Fibroblast of gingiva (primary cell): ENCODE data around the gene TGM3.
"Not testable (repeated sequence)": the region's sequence is repeated elsewhere in the genome, so short reads cannot be mapped to it uniquely, and the experiment has no call there.

Experiments
- DNase-seq: peaks from one replicate; pipeline ENCODE4 v3.0.0-alpha.2; 2011; ENCODE audit warnings: low read depth

TGM3 gene, protein sequence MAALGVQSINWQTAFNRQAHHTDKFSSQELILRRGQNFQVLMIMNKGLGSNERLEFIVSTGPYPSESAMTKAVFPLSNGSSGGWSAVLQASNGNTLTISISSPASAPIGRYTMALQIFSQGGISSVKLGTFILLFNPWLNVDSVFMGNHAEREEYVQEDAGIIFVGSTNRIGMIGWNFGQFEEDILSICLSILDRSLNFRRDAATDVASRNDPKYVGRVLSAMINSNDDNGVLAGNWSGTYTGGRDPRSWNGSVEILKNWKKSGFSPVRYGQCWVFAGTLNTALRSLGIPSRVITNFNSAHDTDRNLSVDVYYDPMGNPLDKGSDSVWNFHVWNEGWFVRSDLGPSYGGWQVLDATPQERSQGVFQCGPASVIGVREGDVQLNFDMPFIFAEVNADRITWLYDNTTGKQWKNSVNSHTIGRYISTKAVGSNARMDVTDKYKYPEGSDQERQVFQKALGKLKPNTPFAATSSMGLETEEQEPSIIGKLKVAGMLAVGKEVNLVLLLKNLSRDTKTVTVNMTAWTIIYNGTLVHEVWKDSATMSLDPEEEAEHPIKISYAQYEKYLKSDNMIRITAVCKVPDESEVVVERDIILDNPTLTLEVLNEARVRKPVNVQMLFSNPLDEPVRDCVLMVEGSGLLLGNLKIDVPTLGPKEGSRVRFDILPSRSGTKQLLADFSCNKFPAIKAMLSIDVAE

DNA sequence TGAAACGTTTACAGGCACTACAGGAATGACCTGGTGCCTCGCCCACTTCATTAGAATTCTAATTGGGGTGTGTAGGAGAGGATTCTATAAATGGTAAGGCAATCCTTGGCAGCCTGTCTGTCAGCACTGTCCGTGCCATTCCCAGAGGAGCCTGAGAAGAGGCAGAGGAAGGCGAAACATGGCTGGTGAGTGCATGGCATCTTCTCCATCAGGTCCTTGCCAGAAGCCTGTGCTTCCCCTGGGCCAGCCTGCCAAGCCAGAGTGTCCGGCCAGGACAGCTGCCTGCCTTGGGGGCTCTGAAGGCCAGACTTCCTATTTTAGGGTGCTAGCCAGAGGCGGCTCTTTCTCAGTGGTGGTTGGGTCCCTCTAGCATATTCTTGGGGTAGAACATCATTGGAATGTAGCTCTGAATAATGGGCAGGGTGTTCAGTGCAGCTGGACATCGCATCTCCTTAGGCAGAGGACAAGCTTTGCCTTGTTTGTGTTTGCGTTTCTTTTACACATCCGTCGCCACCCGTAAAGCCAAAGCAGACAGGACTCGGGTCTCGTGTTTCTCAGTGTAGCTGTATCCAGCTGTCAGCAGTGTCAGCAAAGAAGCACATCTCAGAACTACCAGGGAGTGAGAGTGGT lies at the start of gene TGM3:
TSS of gene TGM3 (plus strand) at position 116 of the 630 bp plus-strand sequence. CDS start at position 179, 63 bp downstream.
- DNase-seq = no peak

GRCh38 chr20:2246069-2246491 lies 49.7 kb upstream of the TGM3 start:
- peak; percentile 8 for DNase-seq

DNA sequence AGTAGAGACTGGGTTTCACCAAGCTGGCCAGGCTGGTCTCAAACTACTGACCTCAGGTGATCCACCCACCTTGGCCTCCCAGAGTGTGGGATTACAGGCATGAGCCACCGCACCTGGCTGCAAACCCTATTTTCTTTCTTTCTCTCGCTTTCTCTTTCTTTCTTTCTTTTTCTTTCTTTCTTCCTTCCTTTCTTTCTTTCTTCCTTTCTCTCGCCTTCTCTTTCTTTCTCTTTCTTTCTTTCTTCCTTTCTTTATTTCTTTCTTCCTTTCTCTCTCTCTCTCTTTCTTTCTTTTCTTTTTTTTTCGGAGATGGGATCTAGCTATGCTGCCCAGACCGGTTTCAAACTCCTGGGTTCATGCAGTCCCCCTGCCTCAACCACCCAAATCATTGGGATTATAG lies 47.0 kb upstream of the TGM3 start:
- no peak for DNase-seq

- no peak for DNase-seq
Observed at GRCh38 chr20:2249935-2250334, 45.9 kb upstream of the TGM3 start.

DNA sequence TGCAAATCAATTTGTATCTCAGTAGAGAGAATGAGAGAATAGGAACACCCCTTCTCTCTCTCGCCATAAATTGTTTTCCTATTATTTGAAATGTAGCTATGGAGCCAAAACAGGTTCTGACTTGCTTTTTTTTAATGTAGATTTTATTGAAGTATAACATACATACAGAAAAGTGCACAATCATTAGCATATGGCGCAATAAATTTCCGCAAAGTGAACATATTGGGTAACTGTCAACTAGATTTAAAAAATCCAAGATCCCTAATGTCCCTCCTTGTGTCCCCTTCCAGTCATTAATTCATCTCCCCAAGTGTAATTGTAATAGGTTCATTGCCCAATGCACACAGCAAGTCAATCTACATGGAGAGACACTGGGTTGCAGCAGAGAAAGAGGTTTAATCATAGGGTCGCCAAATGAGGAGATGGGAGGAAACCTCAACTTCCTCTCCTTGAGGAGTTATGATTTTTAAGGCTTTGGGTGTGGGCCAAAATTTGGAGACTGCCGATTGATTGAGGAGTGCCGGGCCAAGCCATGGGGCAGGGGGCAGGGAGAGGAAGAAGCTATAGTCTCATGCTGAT lies 43.3 kb upstream of the TGM3 start:
- no peak for DNase-seq

- DNase-seq = no peak
Observed at GRCh38 chr20:2253256-2253655, 42.5 kb upstream of the TGM3 start.

- DNase-seq = no peak
Observed at GRCh38 chr20:2254333-2254732, 41.5 kb upstream of the TGM3 start.

GRCh38 chr20:2255926-2256531 lies 39.8 kb upstream of the TGM3 start:
- no peak for DNase-seq

DNA sequence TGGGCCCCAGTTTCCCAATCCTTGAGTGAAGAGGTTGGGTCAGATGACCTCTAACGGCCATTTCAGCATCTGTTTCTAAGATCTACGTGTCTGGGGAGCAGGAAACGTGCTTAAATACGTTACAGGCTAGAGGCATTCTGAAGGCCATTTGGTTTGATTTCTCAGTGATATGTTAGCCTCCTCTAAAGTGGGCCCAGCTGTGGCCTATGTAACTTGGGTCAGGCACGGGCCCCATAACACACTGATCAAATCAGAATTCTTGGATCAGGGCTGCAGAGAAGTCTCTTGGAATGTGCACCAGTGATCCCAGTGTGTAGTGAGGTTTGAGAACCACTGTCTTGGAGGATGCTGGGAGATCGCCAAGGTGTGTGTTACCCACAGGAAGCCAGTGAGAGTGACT lies 36.1 kb upstream of the TGM3 start:
- no peak for DNase-seq

DNA sequence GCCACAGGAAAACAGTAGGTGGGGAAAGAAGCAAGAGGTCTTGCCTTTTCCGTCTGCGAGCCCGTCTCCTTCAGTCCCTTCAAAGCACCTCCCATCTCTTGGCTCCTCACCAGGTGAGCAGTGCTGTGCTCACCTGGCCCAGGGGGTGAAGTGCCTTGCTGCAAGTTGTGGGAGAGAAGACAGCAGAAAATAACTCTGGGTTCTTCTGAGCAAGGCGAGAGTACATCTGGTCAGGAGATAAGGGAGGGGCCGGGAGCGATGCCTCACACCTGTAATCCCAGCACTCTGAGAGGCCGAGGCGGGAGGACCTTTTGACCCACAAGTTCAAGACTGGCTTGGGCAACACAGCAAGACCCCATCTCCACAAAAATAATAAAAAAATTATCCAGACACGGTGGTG lies 35.6 kb upstream of the TGM3 start:
- no peak for DNase-seq

GRCh38 chr20:2261046-2261485 lies 34.7 kb upstream of the TGM3 start:
- DNase-seq = no peak

DNA sequence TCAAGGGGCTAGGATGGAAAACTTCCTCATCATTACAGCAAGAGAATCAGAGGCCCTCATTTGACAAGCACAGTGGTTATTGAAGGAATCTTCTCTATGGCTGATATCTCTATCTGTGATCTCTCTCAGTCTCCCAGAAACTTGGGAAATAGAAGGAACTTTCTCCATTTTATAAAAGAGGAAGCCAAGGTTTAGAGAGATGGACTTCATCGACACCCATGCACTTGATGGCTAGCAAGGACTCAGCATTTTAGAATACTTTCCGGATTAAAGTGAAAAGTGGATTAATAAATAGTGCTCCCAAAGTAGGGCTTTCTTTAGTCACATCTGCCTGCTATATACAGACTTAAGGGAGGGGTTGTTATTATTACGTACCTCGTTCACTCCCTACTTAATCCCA lies 34.2 kb upstream of the TGM3 start:
- no peak for DNase-seq

DNA sequence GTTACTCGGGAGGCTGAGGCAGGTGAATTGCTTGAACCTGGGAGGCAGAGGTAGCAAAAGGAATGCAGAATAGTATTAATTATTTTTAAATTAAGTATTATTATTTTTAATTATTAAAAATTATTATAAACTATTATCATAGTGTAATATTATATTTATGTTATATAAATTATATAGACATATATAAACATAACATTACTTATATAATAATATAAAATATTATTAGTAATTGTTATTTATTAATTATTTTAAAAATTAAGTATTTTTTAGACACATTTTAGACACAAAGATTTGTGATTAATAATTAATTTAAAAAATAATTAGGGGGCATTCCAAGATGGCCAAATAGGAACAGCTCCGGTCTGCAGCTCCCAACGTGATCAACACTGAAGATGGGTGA lies 31.7 kb upstream of the TGM3 start:
- no peak for DNase-seq

DNA sequence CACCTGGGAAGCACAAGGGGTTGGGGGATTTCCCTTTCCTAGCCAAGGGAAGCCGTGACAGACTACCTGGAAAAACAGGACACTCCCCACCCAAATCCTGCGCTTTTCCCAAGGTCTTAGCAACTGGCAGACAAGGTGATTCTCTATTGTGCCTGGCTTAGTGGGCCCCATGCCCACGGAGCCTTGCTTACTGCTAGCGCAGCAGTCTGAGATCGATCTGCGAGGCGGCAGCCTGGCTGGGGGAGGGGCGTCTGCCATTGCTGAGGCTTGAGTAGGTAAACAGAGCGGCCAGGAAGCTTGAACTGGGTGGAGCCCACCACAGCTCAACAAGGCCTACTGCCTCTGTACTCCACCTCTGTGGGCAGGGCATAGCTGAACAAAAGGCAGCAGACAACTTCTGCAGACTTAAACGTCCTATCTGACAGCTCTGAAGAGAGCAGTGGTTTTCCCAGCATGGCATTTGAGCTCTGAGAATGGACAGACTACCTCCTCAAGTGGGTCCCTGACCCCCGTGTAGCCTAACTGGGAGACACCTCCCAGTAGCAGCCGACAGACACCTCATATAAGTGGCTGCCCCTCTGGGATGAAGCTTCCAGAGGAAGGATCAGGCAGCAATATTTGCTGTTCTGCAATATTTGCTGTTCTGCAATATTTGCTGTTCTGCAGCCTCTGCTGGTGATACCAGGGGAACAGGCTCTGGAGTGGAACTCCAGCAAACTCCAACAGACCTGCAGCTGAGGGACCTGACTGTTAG lies 31.0 kb upstream of the TGM3 start:
- not testable (repeated sequence) for DNase-seq

DNA sequence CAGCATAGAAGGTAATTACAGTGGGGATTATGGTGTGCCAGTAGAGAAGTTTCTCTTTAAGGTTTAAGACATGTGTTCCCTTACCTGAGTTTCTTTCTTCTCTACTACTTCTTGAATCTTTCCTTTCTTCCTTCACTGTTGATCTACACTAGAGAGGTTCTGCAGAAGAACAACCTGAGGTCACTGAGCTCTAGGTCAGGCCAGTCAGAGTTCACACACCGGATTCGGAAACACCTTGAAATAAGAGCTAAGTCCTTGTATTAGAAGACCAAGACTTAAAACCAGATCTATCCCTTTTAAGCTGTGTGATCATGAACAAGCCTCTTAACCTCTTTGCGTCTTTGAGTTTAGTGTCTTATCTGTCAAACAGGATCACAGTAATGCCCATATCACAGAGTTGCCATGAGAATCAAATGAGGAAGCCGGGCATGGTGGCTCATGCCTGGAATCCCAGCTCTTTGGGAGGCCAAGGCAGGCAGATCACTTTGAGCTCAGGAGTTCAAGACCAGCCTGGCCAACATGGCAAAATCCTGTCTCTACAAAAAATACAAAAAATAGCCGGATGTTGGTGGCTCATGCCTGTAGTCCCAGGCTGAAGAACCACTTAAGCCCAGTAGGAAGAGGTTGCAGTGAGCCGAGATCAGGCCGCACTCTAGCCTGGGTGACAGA lies 22.0 kb upstream of the TGM3 start:
- DNase-seq = no peak

GRCh38 chr20:2276015-2276414 lies 19.8 kb upstream of the TGM3 start:
- DNase-seq = no peak

DNA sequence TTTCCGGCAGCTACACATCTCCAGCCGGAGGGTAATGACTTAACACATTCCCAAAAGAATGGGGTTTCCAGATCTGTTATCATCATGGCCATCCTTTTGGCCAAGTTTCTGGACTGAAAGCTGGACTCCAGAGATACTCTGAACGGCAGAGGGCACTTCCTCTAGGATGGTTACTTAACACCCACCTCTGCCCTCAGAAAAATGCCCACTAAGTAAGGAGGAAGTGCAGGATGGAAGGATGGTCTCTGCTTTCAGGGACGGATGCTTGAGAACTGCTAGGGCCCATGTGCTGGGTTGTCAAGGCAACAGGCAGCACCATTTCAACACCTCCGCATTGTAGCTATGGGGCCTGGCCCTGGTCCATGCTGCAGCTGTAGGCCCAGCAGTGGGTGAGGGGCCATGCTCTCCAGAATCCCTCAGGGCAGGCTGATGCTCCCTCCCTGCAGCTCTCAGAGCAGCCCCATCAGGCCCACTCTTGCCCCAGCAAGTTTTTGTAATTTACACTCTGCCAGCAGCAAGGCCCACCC lies 16.5 kb upstream of the TGM3 start:
- no peak for DNase-seq

DNA sequence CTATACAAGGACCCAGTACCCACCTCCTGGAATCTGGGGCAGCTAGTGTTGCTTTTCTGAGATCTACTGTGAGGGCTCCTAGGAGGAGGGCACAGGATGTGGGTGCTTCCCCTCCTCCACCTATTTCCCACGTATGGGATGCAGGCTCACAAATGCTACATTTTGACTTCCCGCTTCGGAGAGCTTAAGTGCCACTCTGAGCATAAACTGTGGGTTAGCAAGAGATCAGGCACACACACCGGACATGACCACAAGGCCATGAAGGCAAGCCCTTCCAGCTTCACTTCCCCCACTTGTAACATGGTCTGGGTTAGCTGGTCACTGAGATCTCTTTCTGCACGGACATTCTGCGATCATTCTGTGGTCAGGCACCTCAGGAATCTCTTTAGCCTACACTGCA lies 15.7 kb upstream of the TGM3 start:
- no peak for DNase-seq

- DNase-seq = no peak
Observed at GRCh38 chr20:2281563-2281962, 14.2 kb upstream of the TGM3 start.

DNA sequence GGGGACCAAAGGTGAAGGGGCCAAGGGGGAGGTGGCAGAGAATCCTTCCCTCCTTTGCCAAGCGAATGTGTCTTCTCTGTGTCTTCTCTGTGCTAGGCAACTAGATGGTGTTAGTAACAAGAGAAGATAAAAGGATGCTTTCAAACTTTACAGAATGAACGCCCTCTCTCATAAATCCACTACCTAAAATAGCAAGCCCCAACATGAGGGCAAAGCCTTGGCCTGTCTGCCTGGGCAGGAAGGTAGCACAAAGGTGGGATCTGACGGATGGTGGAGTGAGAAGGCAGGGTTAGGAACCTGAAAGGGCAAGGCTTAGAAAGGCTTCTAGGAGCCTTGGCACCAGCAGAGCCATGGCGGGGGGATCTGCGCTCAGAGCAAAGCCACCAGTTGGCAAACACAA lies 13.6 kb upstream of the TGM3 start:
- no peak for DNase-seq
